C4-2B (cell line): ENCODE measurements around the gene KRT35.

Experiments used
- H3K27ac ChIP-seq: fragments of 450-650 bp; 2 replicates; pipeline ENCODE4 v1.5.1; 2017
- CTCF ChIP-seq: fragments of 450-650 bp; conservative IDR thresholded peaks from 2 replicates; pipeline ENCODE4 v1.5.1; 2017; ENCODE audit warnings: mild to moderate bottlenecking
- ZFX ChIP-seq: fragments of 450-650 bp; IDR thresholded peaks from 2 replicates; pipeline ENCODE4 v1.6.1; 2017

KRT35 gene

GRCh38 chr17:41464173-41464572 is 16.8 kb downstream of the KRT35 start:
- TF ChIP-seq ZFX (no peak), CTCF (no peak)
- H3K27ac ChIP-seq: no peak overlapping the region

- TF ChIP-seq CTCF: no peak
- no peak for TF ChIP-seq ZFX
Measured at GRCh38 chr17:41463746-41464145, 17.2 kb downstream of the KRT35 start.

GRCh38 chr17:41462705-41463104 is 18.2 kb downstream of the KRT35 start:
- H3K27ac ChIP-seq: no peak overlapping the region
- no peak for TF ChIP-seq CTCF
- TF ChIP-seq ZFX: no peak

More at GRCh38 chr17:41463746-41464145, 17.2 kb downstream of the KRT35 start:
- no peak overlapping the region for H3K27ac ChIP-seq

GRCh38 chr17:41457676-41458075 is 23.3 kb downstream of the KRT35 start:
- TF ChIP-seq ZFX: no peak
- TF ChIP-seq CTCF: no peak
- no peak overlapping the region for H3K27ac ChIP-seq

GRCh38 chr17:41456204-41456603 is 24.7 kb downstream of the KRT35 start:
- no peak overlapping the region for H3K27ac ChIP-seq
- TF ChIP-seq CTCF (no peak), ZFX (no peak)

- TF ChIP-seq CTCF (no peak), ZFX (no peak)
- no peak overlapping the region for H3K27ac ChIP-seq
Measured at GRCh38 chr17:41455236-41455635, 25.7 kb downstream of the KRT35 start.

- TF ChIP-seq CTCF (no peak), ZFX (no peak)
- H3K27ac ChIP-seq: no peak overlapping the region
Measured at GRCh38 chr17:41453066-41453465, 27.9 kb downstream of the KRT35 start.
